HuH-7 (cell line): ENCODE measurements around the gene PRKCZ.
A peak's percentile ranks its signal among the peaks of the same experiment; 100 is the strongest.
"Not testable (repeated sequence)": the region's sequence is repeated elsewhere in the genome, so short reads cannot be mapped to it uniquely, and the experiment has no call there.

Experiments
- DNase-seq: peaks from one replicate; pipeline ENCODE4 v3.0.0; 2011; ENCODE audit warnings: low spot score

Gene PRKCZ

GRCh38 chr1:2103266-2103900 is 53.2 kb downstream of the PRKCZ start:
- no peak for DNase-seq

- no peak for DNase-seq
Observed at GRCh38 chr1:2103901-2104590, 53.8 kb downstream of the PRKCZ start.

- peak; percentile 68 for DNase-seq
Observed at GRCh38 chr1:2104621-2105427, 54.6 kb downstream of the PRKCZ start.

GRCh38 chr1:2105781-2106524 is 55.7 kb downstream of the PRKCZ start:
- no peak for DNase-seq

- DNase-seq = no peak
Observed at GRCh38 chr1:2106659-2107405, 56.6 kb downstream of the PRKCZ start.

- no peak for DNase-seq
Observed at GRCh38 chr1:2107586-2108212, 57.5 kb downstream of the PRKCZ start.

GRCh38 chr1:2108213-2108876 is 58.1 kb downstream of the PRKCZ start:
- DNase-seq = peak; percentile 90

GRCh38 chr1:2108877-2109580 is 58.8 kb downstream of the PRKCZ start:
- no peak for DNase-seq

GRCh38 chr1:2109581-2110021 is 59.4 kb downstream of the PRKCZ start:
- DNase-seq = no peak

GRCh38 chr1:2110191-2110737 is 60.1 kb downstream of the PRKCZ start:
- no peak for DNase-seq

GRCh38 chr1:2110738-2111673 is 60.8 kb downstream of the PRKCZ start:
- no peak for DNase-seq

- no peak for DNase-seq
Observed at GRCh38 chr1:2111674-2112035, 61.4 kb downstream of the PRKCZ start.

GRCh38 chr1:2112280-2112701 is 62.1 kb downstream of the PRKCZ start:
- DNase-seq = no peak

- DNase-seq = no peak
Observed at GRCh38 chr1:2113620-2114135, 63.5 kb downstream of the PRKCZ start.

GRCh38 chr1:2114635-2115007 is 64.4 kb downstream of the PRKCZ start:
- DNase-seq = not testable (repeated sequence)

- no peak for DNase-seq
Observed at GRCh38 chr1:2115008-2115641, 64.9 kb downstream of the PRKCZ start.

- no peak for DNase-seq
Observed at GRCh38 chr1:2115702-2116341, 65.6 kb downstream of the PRKCZ start.
